HEK293 (cell line): ENCODE results near the gene KIAA1586.

Source experiments
- CTCF ChIP-seq: fragments of 450-650 bp; formaldehyde crosslinking; IDR thresholded peaks from 2 replicates; pipeline ENCODE4 v1.5.1; 2016; ENCODE audit warnings: missing biosample characterization, missing genetic modification characterization
- OVOL3 ChIP-seq: fragments of 450-650 bp; formaldehyde crosslinking; IDR thresholded peaks from 2 replicates; pipeline ENCODE4 v1.5.1; 2016; ENCODE audit warnings: missing biosample characterization, missing genetic modification characterization
- SP2 ChIP-seq: fragments of 450-650 bp; formaldehyde crosslinking; IDR thresholded peaks from 2 replicates; pipeline ENCODE4 v1.5.1; 2016; ENCODE audit warnings: missing biosample characterization, missing genetic modification characterization
- ZFP37 ChIP-seq: fragments of 450-650 bp; formaldehyde crosslinking; IDR thresholded peaks from 2 replicates; pipeline ENCODE4 v1.5.1; 2016; ENCODE audit warnings: missing biosample characterization, missing genetic modification characterization
- ZNF274 ChIP-seq, 2 experiments: fragments of 200-500 bp in 1 of 2; fragments of 450-650 bp in 1 of 2; sonication (Bioruptor generic) in 1 of 2; formaldehyde crosslinking in 1 of 2; IDR thresholded peaks; 2 replicates each; pipeline versions ENCODE4 v1.5.1 to v1.6.1; 2014 to 2016; ENCODE audit warnings: borderline replicate concordance in 1 of 2, inconsistent platforms in 1 of 2, low read length in 1 of 2, missing biosample characterization in 1 of 2, missing genetic modification characterization in 1 of 2
- TF ChIP-seq, protein P1 (sequence below): fragments of 450-650 bp; formaldehyde crosslinking; IDR thresholded peaks from 2 replicates; pipeline ENCODE4 v1.5.1; 2016; ENCODE audit warnings: missing biosample characterization, missing genetic modification characterization
- TF ChIP-seq, protein P2 (sequence below): fragments of 450-650 bp; formaldehyde crosslinking; IDR thresholded peaks from 2 replicates; pipeline ENCODE4 v1.5.1; 2016; ENCODE audit warnings: missing biosample characterization, missing genetic modification characterization, low read depth

- TF ChIP-seq OVOL3 (tag by site-specific recombination) (no peak), SP2 (no peak), ZNF274 (IDR thresholded peaks at IDR 0.05; ENCODE audit: low read length) (no peak), ZNF274 (tag by site-specific recombination; IDR thresholded peaks at IDR 0.05; ENCODE audit: borderline replicate concordance) (no peak), CTCF (tag by site-specific recombination) (no peak), ZFP37 (no peak)
- TF ChIP-seq, protein P1, sequence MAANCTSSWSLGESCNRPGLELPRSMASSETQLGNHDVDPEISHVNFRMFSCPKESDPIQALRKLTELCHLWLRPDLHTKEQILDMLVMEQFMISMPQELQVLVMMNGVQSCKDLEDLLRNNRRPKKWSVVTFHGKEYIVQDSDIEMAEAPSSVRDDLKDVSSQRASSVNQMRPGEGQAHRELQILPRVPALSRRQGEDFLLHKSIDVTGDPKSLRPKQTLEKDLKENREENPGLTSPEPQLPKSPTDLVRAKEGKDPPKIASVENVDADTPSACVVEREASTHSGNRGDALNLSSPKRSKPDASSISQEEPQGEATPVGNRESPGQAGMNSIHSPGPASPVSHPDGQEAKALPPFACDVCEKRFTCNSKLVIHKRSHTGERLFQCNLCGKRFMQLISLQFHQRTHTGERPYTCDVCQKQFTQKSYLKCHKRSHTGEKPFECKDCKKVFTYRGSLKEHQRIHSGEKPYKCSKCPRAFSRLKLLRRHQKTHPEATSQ, result no peak
- TF ChIP-seq, protein P2, sequence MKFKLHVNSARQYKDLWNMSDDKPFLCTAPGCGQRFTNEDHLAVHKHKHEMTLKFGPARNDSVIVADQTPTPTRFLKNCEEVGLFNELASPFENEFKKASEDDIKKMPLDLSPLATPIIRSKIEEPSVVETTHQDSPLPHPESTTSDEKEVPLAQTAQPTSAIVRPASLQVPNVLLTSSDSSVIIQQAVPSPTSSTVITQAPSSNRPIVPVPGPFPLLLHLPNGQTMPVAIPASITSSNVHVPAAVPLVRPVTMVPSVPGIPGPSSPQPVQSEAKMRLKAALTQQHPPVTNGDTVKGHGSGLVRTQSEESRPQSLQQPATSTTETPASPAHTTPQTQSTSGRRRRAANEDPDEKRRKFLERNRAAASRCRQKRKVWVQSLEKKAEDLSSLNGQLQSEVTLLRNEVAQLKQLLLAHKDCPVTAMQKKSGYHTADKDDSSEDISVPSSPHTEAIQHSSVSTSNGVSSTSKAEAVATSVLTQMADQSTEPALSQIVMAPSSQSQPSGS (tag by site-specific recombination), result no peak
Measured at GRCh38 chr6:57063847-57064246, 17.4 kb downstream of the KIAA1586 start.
